HCT116 (cell line): ENCODE measurements around the gene DNLZ. TPM values are rescaled to one million over a fixed set of nuclear protein-coding genes. Genes with fewer than 3 reads are reported as not detected.

Experiments
- ATAC-seq: fragments of 200-7000 bp; cut with Tn5 transposase; 2 replicates; pipeline ENCODE4 v1.9.1; 2020; ENCODE audit warnings: mild to moderate bottlenecking, moderate library complexity
- BruUV-seq: library from RNA; stranded (reverse); fragments of 400-500 nt; replicated peaks from 2 replicates; lab custom pipeline; 2021; lab: Mats Ljungman, UMichigan
- CTCF ChIA-PET: fragments of 300-600 bp; sonication (Branson Sonifier 250); formaldehyde crosslinking; loops from one replicate; lab custom pipeline; 2021; ENCODE audit warnings: antibody characterized with exemption; lab: Charles Lee
- POLR2A ChIA-PET: fragments of 300-600, 350-600 bp; sonication (Branson Sonifier 250); formaldehyde crosslinking; loops from one replicate; lab custom pipeline; 2021; ENCODE audit warnings: antibody characterized with exemption; lab: Charles Lee
- RAD21 ChIA-PET, 2 experiments: fragments of 300-600 bp; sonication (Branson Sonifier 250); formaldehyde crosslinking; loops; one replicate each; lab custom pipeline; 2023; ENCODE audit warnings: low total read pairs in 2 of 2; ENCODE audit not compliant: uncharacterized antibody in 2 of 2, unreplicated experiment in 2 of 2, low non-redundant PET in 1 of 2; lab: Charles Lee
- DNase-seq: peaks from one replicate; pipeline ENCODE4 v3.0.0-alpha.2; 2010; ENCODE audit warnings: low read depth, low spot score
- H2AFZ ChIP-seq: fragments of 200-600 bp; shearing (Covaris generic), sonication (generic); 2 replicates; pipeline ENCODE4 v1.6.1; 2017; ENCODE audit warnings: low read depth, mixed run types, mixed read lengths, antibody characterized with exemption, low read length; ENCODE audit not compliant: poor library complexity, severe bottlenecking
- H3K27ac ChIP-seq: 2 replicates; pipeline ENCODE4 v1.5.1; 2012; ENCODE audit warnings: low read depth, low read length
- H3K27me3 ChIP-seq: fragments of 200-600 bp; sonication (generic); 2 replicates; pipeline ENCODE4 v1.6.1; 2016; ENCODE audit warnings: mixed run types, low read length, mixed read lengths; ENCODE audit not compliant: insufficient read depth
- H3K36me3 ChIP-seq, 2 experiments: fragments of 200-500 bp in 1 of 2; fragments of 200-600 bp in 1 of 2; sonication (Bioruptor generic) in 1 of 2; sonication (generic) in 1 of 2; 2 replicates each; pipeline versions ENCODE4 v1.5.1 to v1.6.1; 2014 to 2016; ENCODE audit warnings: low read length in 2 of 2, inconsistent platforms in 1 of 2, mixed read lengths in 1 of 2, mixed run types in 1 of 2; ENCODE audit not compliant: insufficient read depth in 2 of 2, control insufficient read depth in 1 of 2
- H3K4me1 ChIP-seq, 2 experiments: fragments of 200-600 bp in 1 of 2; sonication (generic) in 1 of 2; 2 replicates each; pipeline versions ENCODE4 v1.5.1 to v1.6.1; 2012 to 2017; ENCODE audit warnings: low read length in 2 of 2, inconsistent platforms in 1 of 2, mild to moderate bottlenecking in 1 of 2, mixed read lengths in 1 of 2, mixed run types in 1 of 2, moderate library complexity in 1 of 2; ENCODE audit not compliant: insufficient read depth in 2 of 2, control insufficient read depth in 1 of 2
- H3K4me2 ChIP-seq: fragments of 200-600 bp; sonication (generic); 2 replicates; pipeline ENCODE4 v1.6.1; 2017; ENCODE audit warnings: mixed run types, low read length, mixed read lengths
- H3K4me3 ChIP-seq, 2 experiments: fragments of 200-600 bp in 1 of 2; sonication (generic) in 1 of 2; replicated peaks in 1 of 2; 2 replicates each; pipeline ENCODE4 v1.5.1; 2011 to 2016; ENCODE audit warnings: low read length in 2 of 2, control low read depth in 1 of 2, low read depth in 1 of 2, mild to moderate bottlenecking in 1 of 2, mixed read lengths in 1 of 2, mixed run types in 1 of 2
- H3K79me2 ChIP-seq: fragments of 200-600 bp; sonication (generic); 2 replicates; pipeline ENCODE4 v1.6.1; 2017; ENCODE audit warnings: mild to moderate bottlenecking, mixed run types, low read length, moderate library complexity, mixed read lengths; ENCODE audit not compliant: insufficient read depth
- H3K9ac ChIP-seq: fragments of 200-600 bp; sonication (generic); 2 replicates; pipeline ENCODE4 v1.6.1; 2016; ENCODE audit warnings: low read length, mixed read lengths
- H3K9me2 ChIP-seq: fragments of 200-600 bp; sonication (generic), shearing (Covaris generic); 2 replicates; pipeline ENCODE4 v1.6.1; 2017; ENCODE audit warnings: mixed run types, mild to moderate bottlenecking, moderate library complexity; ENCODE audit not compliant: insufficient read depth
- H3K9me3 ChIP-seq, 2 experiments: fragments of 200-500 bp in 1 of 2; fragments of 200-600 bp in 1 of 2; sonication (Bioruptor generic) in 1 of 2; sonication (generic) in 1 of 2; 2 replicates each; pipeline ENCODE4 v1.6.1; 2014 to 2017; ENCODE audit warnings: low read length in 2 of 2, mixed read lengths in 2 of 2, inconsistent platforms in 1 of 2, low read depth in 1 of 2, mild to moderate bottlenecking in 1 of 2, mixed run types in 1 of 2, moderate library complexity in 1 of 2; ENCODE audit not compliant: control insufficient read depth in 1 of 2, insufficient read depth in 1 of 2
- H4K20me1 ChIP-seq: fragments of 200-600 bp; sonication (generic), shearing (Covaris generic); 2 replicates; pipeline ENCODE4 v1.6.1; 2017; ENCODE audit warnings: mixed run types, mild to moderate bottlenecking, moderate library complexity; ENCODE audit not compliant: insufficient read depth
- CBX3 ChIP-seq: IDR thresholded peaks from 2 replicates; pipeline ENCODE4 v1.6.1; 2012; ENCODE audit warnings: low read depth
- ELF1 ChIP-seq: IDR thresholded peaks from 2 replicates; pipeline ENCODE4 v1.6.1; 2012; ENCODE audit warnings: low read depth, borderline replicate concordance
- EZH2 ChIP-seq: fragments of 200-600 bp; sonication (generic); IDR thresholded peaks from 2 replicates; pipeline ENCODE4 v1.6.1; 2017; ENCODE audit warnings: antibody characterized with exemption, mixed run types
- EZH2phosphoT487 ChIP-seq: fragments of 200-600 bp; IDR thresholded peaks from 2 replicates; pipeline ENCODE4 v1.6.1; 2018; ENCODE audit warnings: antibody characterized with exemption, borderline replicate concordance
- FOSL1 ChIP-seq: IDR thresholded peaks from 2 replicates; pipeline ENCODE4 v1.6.1; 2012; ENCODE audit warnings: low read depth
- JUND ChIP-seq: IDR thresholded peaks from 2 replicates; pipeline ENCODE4 v1.6.1; 2012
- MAX ChIP-seq: IDR thresholded peaks from 2 replicates; pipeline ENCODE4 v1.6.1; 2012
- POLR2A ChIP-seq: IDR thresholded peaks from 2 replicates; pipeline ENCODE4 v1.7.0; 2011; ENCODE audit warnings: borderline replicate concordance; ENCODE audit not compliant: insufficient read depth, insufficient read length; ENCODE audit errors: extremely low read depth
- POLR2AphosphoS5 ChIP-seq: IDR thresholded peaks from 2 replicates; pipeline ENCODE4 v1.6.1; 2011; ENCODE audit warnings: mild to moderate bottlenecking, low read depth, low read length, moderate library complexity
- RAD21 ChIP-seq: IDR thresholded peaks from 2 replicates; pipeline ENCODE4 v1.6.1; 2012; ENCODE audit warnings: low read depth, mild to moderate bottlenecking
- REST ChIP-seq: IDR thresholded peaks from 2 replicates; pipeline ENCODE4 v1.6.1; 2012; ENCODE audit warnings: low read depth
- SIN3A ChIP-seq: IDR thresholded peaks from 2 replicates; pipeline ENCODE4 v1.6.1; 2012; ENCODE audit warnings: low read depth
- SP1 ChIP-seq: IDR thresholded peaks from 2 replicates; pipeline ENCODE4 v1.6.1; 2012; ENCODE audit warnings: low read depth
- SRF ChIP-seq: IDR thresholded peaks from 2 replicates; pipeline ENCODE4 v1.6.1; 2012; ENCODE audit warnings: low read depth
- ZBTB33 ChIP-seq: IDR thresholded peaks from 2 replicates; pipeline ENCODE4 v1.6.1; 2011; ENCODE audit warnings: mild to moderate bottlenecking, low read length, moderate library complexity; ENCODE audit not compliant: insufficient replicate concordance; ENCODE audit errors: extremely low read depth
- ZFX ChIP-seq: fragments of 450-650 bp; IDR thresholded peaks from 2 replicates; pipeline ENCODE4 v1.6.1; 2017
- ZNF274 ChIP-seq: fragments of 200-500 bp; sonication (Bioruptor generic); IDR thresholded peaks from 2 replicates; pipeline ENCODE4 v1.6.1; 2014; ENCODE audit warnings: mild to moderate bottlenecking, low read depth, low read length, inconsistent platforms
- intact Hi-C: fragments of 100-400 bp; cut with micrococcal nuclease; formaldehyde crosslinking; loops from 2 replicates; pipeline ENCODE4 v1.10.0; 2022
- total RNA-seq: library from RNA; stranded (reverse); gene quantifications from one replicate; pipeline ENCODE4 v1.2.1, GENCODE V29; 2021; ENCODE audit not compliant: unreplicated experiment

DNLZ gene
- total RNA-seq, 1 experiment from 2014 or later = 21.9 TPM

- TF ChIP-seq REST = no peak
- TF ChIP-seq FOSL1 = no peak
Measured at GRCh38 chr9:136391737-136392537, 28.4 kb upstream of the DNLZ start (continued).

GRCh38 chr9:136389396-136389795, 25.9 kb upstream of the DNLZ start:
- ChIA-PET CTCF (no interaction called here), RAD21 (no interaction called here), POLR2A (no interaction called here)
- no peak overlapping the region for H2AFZ ChIP-seq
- BruUV-seq = no TSS peak
- H3K79me2 ChIP-seq = peaks cover 11% of the 10 kb centered on the region; the same call in 1 of the 2 replicates
- no peaks in the 10 kb centered on the region for H3K9me2 ChIP-seq
- no peak overlapping the region for H3K9ac ChIP-seq
- H3K4me3 ChIP-seq = no peak overlapping the region
- peaks cover 40 to 44% of the 10 kb centered on the region in 2 experiments for H3K36me3 ChIP-seq
- no peak for DNase-seq
- ATAC-seq = no peak
- no peak overlapping the region for H3K4me2 ChIP-seq
- no peaks in the 10 kb centered on the region for H3K27me3 ChIP-seq
- no peaks in the 10 kb centered on the region for H3K9me3 ChIP-seq
- intact Hi-C loops = no loop called here
- H3K27ac ChIP-seq = no peak overlapping the region
- no peaks in the 10 kb centered on the region for H4K20me1 ChIP-seq
- H3K4me1 ChIP-seq = no peaks in the 10 kb centered on the region
- TF ChIP-seq ZBTB33 = no peak
- TF ChIP-seq POLR2AphosphoS5 = no peak
- TF ChIP-seq SIN3A = no peak
- no peak for TF ChIP-seq ELF1
- TF ChIP-seq REST = no peak
- no peak for TF ChIP-seq CBX3
- TF ChIP-seq ZFX = no peak
- TF ChIP-seq SRF = no peak
- no peak for TF ChIP-seq SP1
- no peak for TF ChIP-seq EZH2
- no peak for TF ChIP-seq MAX
- no peak for TF ChIP-seq RAD21
- TF ChIP-seq POLR2A = no peak
- no peak for TF ChIP-seq EZH2phosphoT487
- no peak for TF ChIP-seq ZNF274
- TF ChIP-seq JUND = no peak
